Kidney glomerular epithelial cell (primary cell): Measurements from ENCODE around the gene CASQ1.

Source experiments
- DNase-seq: peaks from one replicate; lab custom pipeline; 2025; lab: John Stamatoyannopoulos, UW

CASQ1 gene

GRCh38 chr1:160226623-160227022 lies 36.2 kb downstream of the CASQ1 start:
- DNase-seq: no peak

GRCh38 chr1:160227034-160227433 lies 36.7 kb downstream of the CASQ1 start:
- DNase-seq: no peak

- DNase-seq: no peak
Observed at GRCh38 chr1:160227561-160227960, 37.2 kb downstream of the CASQ1 start.

GRCh38 chr1:160228431-160228830 lies 38.1 kb downstream of the CASQ1 start:
- no peak for DNase-seq

- DNase-seq: no peak
Observed at GRCh38 chr1:160232911-160233310, 42.5 kb downstream of the CASQ1 start.

GRCh38 chr1:160236806-160237205 lies 46.4 kb downstream of the CASQ1 start:
- no peak for DNase-seq

GRCh38 chr1:160237558-160237957 lies 47.2 kb downstream of the CASQ1 start:
- DNase-seq: no peak

GRCh38 chr1:160238408-160238807 lies 48.0 kb downstream of the CASQ1 start:
- no peak for DNase-seq

GRCh38 chr1:160239582-160240299 lies 49.4 kb downstream of the CASQ1 start:
- DNase-seq: no peak

- no peak for DNase-seq
Observed at GRCh38 chr1:160243767-160244166, 53.4 kb downstream of the CASQ1 start.

- DNase-seq: no peak
Observed at GRCh38 chr1:160244209-160244608, 53.8 kb downstream of the CASQ1 start.

GRCh38 chr1:160245434-160245833 lies 55.1 kb downstream of the CASQ1 start:
- no peak for DNase-seq

- peak; percentile 26 for DNase-seq
Observed at GRCh38 chr1:160247053-160247452, 56.7 kb downstream of the CASQ1 start.

- no peak for DNase-seq
Observed at GRCh38 chr1:160251011-160251410, 60.6 kb downstream of the CASQ1 start.
